ENCODE measurements around the gene BTN1A1. TPM values are rescaled to one million over a fixed set of nuclear protein-coding genes. Genes with fewer than 3 reads are reported as not detected.
"Not testable (repeated sequence)": the region's sequence is repeated elsewhere in the genome, so short reads cannot be mapped to it uniquely, and the experiment has no call there.

BTN1A1 gene
- total and polyA plus RNA-seq, 2 donors (not counting 1 experiment from before 2014, with no cell fraction given) = not detected

DNA sequence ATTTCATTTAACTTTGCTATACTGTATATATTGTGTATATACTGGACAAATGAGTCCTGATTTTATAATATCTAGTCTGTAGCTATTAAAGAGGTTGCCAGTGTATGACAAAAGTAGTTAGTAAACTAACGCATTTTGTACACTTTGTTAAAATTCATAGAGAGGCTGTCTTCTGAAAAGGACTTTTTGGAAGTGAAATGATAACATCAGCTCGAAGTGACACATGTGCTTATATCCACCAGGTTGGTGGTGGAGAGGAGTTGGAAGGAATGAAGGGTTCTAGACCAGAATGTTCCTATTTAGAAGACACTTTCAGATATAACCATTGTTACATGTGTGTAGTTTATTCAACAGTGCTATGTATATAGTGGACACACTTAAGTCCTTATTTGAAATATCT lies 24.2 kb downstream of the BTN1A1 start:
- H3K4me2 ChIP-seq (ENCODE audit: extremely low read depth, insufficient read depth, low read length); H3K36me3 ChIP-seq (ENCODE audit: control insufficient read depth, insufficient read depth, low read length); DNase-seq (ENCODE audit: low read depth in 2 of 2); H2AFZ ChIP-seq (ENCODE audit: low read length); H3K9me3 ChIP-seq (ENCODE audit: control insufficient read depth, insufficient read depth, low read depth, low read length); H3K4me1 ChIP-seq (ENCODE audit: control insufficient read depth, extremely low read depth, insufficient read depth, low read length); H4K20me1 ChIP-seq (ENCODE audit: control insufficient read depth, extremely low read depth, insufficient read depth, low read length); H3K9ac ChIP-seq (ENCODE audit: insufficient read depth, low read length); H3K4me3 ChIP-seq (replicated peaks in 1 of 4; ENCODE audit: control extremely low read depth in 1 of 4, insufficient read depth in 1 of 4, low read depth in 3 of 4, low read length in 4 of 4); H3K27me3 ChIP-seq (ENCODE audit: control insufficient read depth, insufficient read depth, low read length); H3K27ac ChIP-seq (ENCODE audit: insufficient read depth, low read length); H3K79me2 ChIP-seq (ENCODE audit: control insufficient read depth, insufficient read depth, low read length): not testable (repeated sequence)

DNA sequence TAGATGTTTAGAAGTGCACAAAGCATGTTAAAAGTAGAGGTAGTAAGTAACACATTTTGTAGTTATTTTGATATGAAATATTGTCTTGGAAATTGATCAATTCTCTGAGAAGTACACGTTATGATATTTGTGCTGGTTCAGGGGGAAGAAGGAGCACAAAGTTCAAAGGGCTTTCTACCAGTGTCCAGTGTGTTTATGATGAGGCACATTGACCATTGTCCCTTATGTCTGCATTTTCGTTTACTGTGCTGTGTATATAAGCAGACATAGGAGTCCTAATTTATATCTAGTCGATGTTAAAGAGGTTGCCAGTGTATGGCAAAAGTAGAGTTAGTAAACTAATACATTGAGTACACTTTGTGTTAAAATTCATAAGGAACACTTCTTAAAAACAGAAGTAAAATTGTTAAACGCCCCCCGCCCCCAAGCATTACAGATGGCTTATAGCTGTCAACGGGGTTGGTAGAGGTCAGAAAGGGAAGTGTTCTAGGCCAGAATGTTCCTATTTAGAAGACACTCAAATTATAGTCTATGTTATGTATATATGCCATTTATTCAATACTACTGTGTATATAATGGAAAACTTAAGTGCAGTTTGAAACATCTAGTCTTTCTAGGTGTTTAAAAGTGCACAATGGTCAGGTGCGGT lies 24.7 kb downstream of the BTN1A1 start:
- TF ChIP-seq, protein P1, sequence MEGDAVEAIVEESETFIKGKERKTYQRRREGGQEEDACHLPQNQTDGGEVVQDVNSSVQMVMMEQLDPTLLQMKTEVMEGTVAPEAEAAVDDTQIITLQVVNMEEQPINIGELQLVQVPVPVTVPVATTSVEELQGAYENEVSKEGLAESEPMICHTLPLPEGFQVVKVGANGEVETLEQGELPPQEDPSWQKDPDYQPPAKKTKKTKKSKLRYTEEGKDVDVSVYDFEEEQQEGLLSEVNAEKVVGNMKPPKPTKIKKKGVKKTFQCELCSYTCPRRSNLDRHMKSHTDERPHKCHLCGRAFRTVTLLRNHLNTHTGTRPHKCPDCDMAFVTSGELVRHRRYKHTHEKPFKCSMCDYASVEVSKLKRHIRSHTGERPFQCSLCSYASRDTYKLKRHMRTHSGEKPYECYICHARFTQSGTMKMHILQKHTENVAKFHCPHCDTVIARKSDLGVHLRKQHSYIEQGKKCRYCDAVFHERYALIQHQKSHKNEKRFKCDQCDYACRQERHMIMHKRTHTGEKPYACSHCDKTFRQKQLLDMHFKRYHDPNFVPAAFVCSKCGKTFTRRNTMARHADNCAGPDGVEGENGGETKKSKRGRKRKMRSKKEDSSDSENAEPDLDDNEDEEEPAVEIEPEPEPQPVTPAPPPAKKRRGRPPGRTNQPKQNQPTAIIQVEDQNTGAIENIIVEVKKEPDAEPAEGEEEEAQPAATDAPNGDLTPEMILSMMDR (conservative IDR thresholded peaks at IDR 0.05 in 1 of 2, IDR thresholded peaks at IDR 0.05 in 1 of 2; ENCODE audit: low read depth in 1 of 2, low read length in 2 of 2) = no peak
- no peak for TF ChIP-seq EZH2 (IDR thresholded peaks at IDR 0.05; ENCODE audit: low read length, missing control alignments)
- Histone ChIP-seq H3K9ac (ENCODE audit: insufficient read depth, low read length) (no peak overlapping the region), H3K9me3 (ENCODE audit: control insufficient read depth, insufficient read depth, low read depth, low read length) (no peaks in the 10 kb centered on the region), H2AFZ (ENCODE audit: low read length) (no peak overlapping the region), H3K4me2 (ENCODE audit: extremely low read depth, insufficient read depth, low read length) (no peak overlapping the region), H3K4me1 (ENCODE audit: control insufficient read depth, extremely low read depth, insufficient read depth, low read length) (no peaks in the 10 kb centered on the region), H3K27me3 (ENCODE audit: control insufficient read depth, insufficient read depth, low read length) (no peaks in the 10 kb centered on the region), H3K79me2 (ENCODE audit: control insufficient read depth, insufficient read depth, low read length) (no peaks in the 10 kb centered on the region), H3K36me3 (ENCODE audit: control insufficient read depth, insufficient read depth, low read length) (no peaks in the 10 kb centered on the region), H3K4me3 (replicated peaks in 1 of 4; ENCODE audit: control extremely low read depth in 1 of 4, insufficient read depth in 1 of 4, low read depth in 3 of 4, low read length in 4 of 4) (no peak overlapping the region), H3K27ac (ENCODE audit: insufficient read depth, low read length) (no peak overlapping the region), H4K20me1 (ENCODE audit: control insufficient read depth, extremely low read depth, insufficient read depth, low read length) (no peaks in the 10 kb centered on the region)
- no peak for DNase-seq (ENCODE audit: low read depth in 2 of 2)

DNA sequence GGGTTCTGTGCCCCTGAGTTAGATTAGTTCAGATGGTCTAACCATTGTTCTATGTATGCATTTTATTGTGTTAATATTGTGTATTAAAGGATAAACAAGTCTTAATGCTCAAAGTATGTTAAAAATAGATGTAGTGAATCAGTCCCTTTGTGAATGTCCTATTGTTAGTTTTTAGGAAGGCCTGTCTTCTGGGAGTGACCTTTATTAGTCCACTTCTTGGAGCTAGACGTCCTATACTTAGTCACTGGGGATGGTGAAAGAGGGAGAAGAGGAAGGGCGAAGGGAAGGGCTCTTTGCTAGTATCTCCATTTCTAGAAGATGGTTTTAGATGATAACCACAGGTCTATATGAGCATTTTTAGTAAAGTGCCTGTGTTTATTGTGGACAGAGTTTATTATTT lies 25.7 kb downstream of the BTN1A1 start:
- H3K79me2 ChIP-seq (ENCODE audit: control insufficient read depth, insufficient read depth, low read length) = no peaks in the 10 kb centered on the region
- no peaks in the 10 kb centered on the region for H3K9me3 ChIP-seq (ENCODE audit: control insufficient read depth, insufficient read depth, low read depth, low read length)
- no peak overlapping the region for H2AFZ ChIP-seq (ENCODE audit: low read length)
- no peak overlapping the region for H3K27ac ChIP-seq (ENCODE audit: insufficient read depth, low read length)
- no peaks in the 10 kb centered on the region for H3K27me3 ChIP-seq (ENCODE audit: control insufficient read depth, insufficient read depth, low read length)
- H4K20me1 ChIP-seq (ENCODE audit: control insufficient read depth, extremely low read depth, insufficient read depth, low read length) = no peaks in the 10 kb centered on the region
- no peak overlapping the region for H3K4me3 ChIP-seq (replicated peaks in 1 of 4; ENCODE audit: control extremely low read depth in 1 of 4, insufficient read depth in 1 of 4, low read depth in 3 of 4, low read length in 4 of 4)
- H3K9ac ChIP-seq (ENCODE audit: insufficient read depth, low read length) = no peak overlapping the region
- H3K36me3 ChIP-seq (ENCODE audit: control insufficient read depth, insufficient read depth, low read length) = no peaks in the 10 kb centered on the region
- no peak overlapping the region for H3K4me2 ChIP-seq (ENCODE audit: extremely low read depth, insufficient read depth, low read length)
- DNase-seq (ENCODE audit: low read depth in 2 of 2) = no peak
- TF ChIP-seq, protein P1 (conservative IDR thresholded peaks at IDR 0.05 in 1 of 2, IDR thresholded peaks at IDR 0.05 in 1 of 2; ENCODE audit: low read depth in 1 of 2, low read length in 2 of 2) = no peak
- no peak for TF ChIP-seq EZH2 (IDR thresholded peaks at IDR 0.05; ENCODE audit: low read length, missing control alignments)
- H3K4me1 ChIP-seq (ENCODE audit: control insufficient read depth, extremely low read depth, insufficient read depth, low read length) = no peaks in the 10 kb centered on the region
